DND-41 (cell line): ENCODE measurements around the gene PRELP.

ENCODE experiments used
- ATAC-seq: fragments of 200-7000 bp; cut with Tn5 transposase; 3 replicates; pipeline ENCODE4 v1.9.1; 2021; ENCODE audit warnings: low read depth; ENCODE audit not compliant: insufficient read depth
- DNase-seq: peaks from one replicate; pipeline ENCODE4 v3.0.0-alpha.2; 2020
- H2AFZ ChIP-seq: 2 replicates; pipeline ENCODE4 v1.6.0; 2012; ENCODE audit warnings: low read depth, low read length
- H3K27ac ChIP-seq: 2 replicates; pipeline ENCODE4 v1.5.1; 2012; ENCODE audit warnings: low read length, inconsistent platforms
- H3K27me3 ChIP-seq: fragments of 200-600 bp; sonication (generic); 2 replicates; pipeline ENCODE4 v1.6.0; 2012; ENCODE audit warnings: low read length, mild to moderate bottlenecking, inconsistent platforms; ENCODE audit not compliant: insufficient read depth, poor library complexity
- H3K36me3 ChIP-seq: 2 replicates; pipeline ENCODE4 v1.5.1; 2012; ENCODE audit warnings: low read length, inconsistent platforms; ENCODE audit not compliant: insufficient read depth
- H3K4me1 ChIP-seq: 2 replicates; pipeline ENCODE4 v1.5.1; 2012; ENCODE audit warnings: mild to moderate bottlenecking, low read length; ENCODE audit not compliant: insufficient read depth
- H3K4me2 ChIP-seq: 2 replicates; pipeline ENCODE4 v1.6.0; 2012; ENCODE audit warnings: mild to moderate bottlenecking, moderate library complexity, low read length, inconsistent platforms; ENCODE audit not compliant: insufficient read depth
- H3K4me3 ChIP-seq, 2 experiments: fragments of 200-600 bp in 1 of 2; shearing (Covaris generic) in 1 of 2; 2 replicates each; pipeline ENCODE4 v1.5.1; 2012 to 2016; ENCODE audit warnings: inconsistent platforms in 2 of 2, low read length in 2 of 2, mild to moderate bottlenecking in 2 of 2, low read depth in 1 of 2, moderate library complexity in 1 of 2
- H3K79me2 ChIP-seq: 2 replicates; pipeline ENCODE4 v1.6.0; 2012; ENCODE audit warnings: low read length, inconsistent platforms; ENCODE audit not compliant: insufficient read depth
- H3K9ac ChIP-seq: 2 replicates; pipeline ENCODE4 v1.6.0; 2012; ENCODE audit warnings: low read depth, mild to moderate bottlenecking, inconsistent platforms, low read length, moderate library complexity
- H3K9me3 ChIP-seq: 2 replicates; pipeline ENCODE4 v1.5.1; 2012; ENCODE audit warnings: low read length, moderate library complexity, mild to moderate bottlenecking, inconsistent platforms; ENCODE audit not compliant: insufficient read depth, severe bottlenecking
- H4K20me1 ChIP-seq: 2 replicates; pipeline ENCODE4 v1.6.0; 2012; ENCODE audit warnings: low read length; ENCODE audit not compliant: insufficient read depth
- EZH2 ChIP-seq: IDR thresholded peaks from 3 replicates; pipeline ENCODE4 v1.6.1; 2012; ENCODE audit warnings: borderline replicate concordance, low read depth, mild to moderate bottlenecking, moderate library complexity, low read length, inconsistent platforms; ENCODE audit not compliant: severe bottlenecking
- TF ChIP-seq, protein P1 (sequence below): IDR thresholded peaks from 2 replicates; pipeline ENCODE4 v1.5.1; 2012; ENCODE audit warnings: borderline replicate concordance, low read length, moderate library complexity, mild to moderate bottlenecking; ENCODE audit not compliant: poor library complexity, severe bottlenecking; ENCODE audit errors: extremely low read depth

Gene PRELP

DNA sequence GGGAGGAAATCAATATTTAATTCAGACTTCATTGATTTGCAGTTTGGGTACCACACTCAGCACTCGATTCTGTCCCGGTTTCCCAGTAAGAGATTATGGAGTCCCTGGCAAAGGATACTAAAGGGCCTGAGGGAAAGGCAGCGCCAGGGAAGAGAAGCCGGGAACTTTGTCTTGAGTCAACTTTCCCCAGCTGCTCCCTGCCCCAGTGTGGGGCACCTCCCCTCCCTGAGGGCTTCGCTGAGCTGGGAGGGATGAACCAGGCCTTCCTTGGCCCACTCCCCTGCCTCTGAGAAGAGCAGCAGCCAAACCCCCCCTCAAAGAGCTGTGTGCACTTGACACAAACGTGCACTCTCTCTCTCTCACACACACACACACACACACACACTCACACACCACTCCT lies 51.0 kb downstream of the PRELP start:
- Histone ChIP-seq H3K27me3 (no peaks in the 10 kb centered on the region), H3K4me3 (no peak overlapping the region), H3K27ac (no peak overlapping the region), H3K9me3 (no peaks in the 10 kb centered on the region), H3K4me1 (no peaks in the 10 kb centered on the region), H3K9ac (no peak overlapping the region), H4K20me1 (no peaks in the 10 kb centered on the region), H3K36me3 (no peaks in the 10 kb centered on the region), H2AFZ (no peak overlapping the region), H3K4me2 (no peak overlapping the region), H3K79me2 (no peaks in the 10 kb centered on the region)
- ATAC-seq (no peak), DNase-seq (no peak)
- TF ChIP-seq, protein P1, sequence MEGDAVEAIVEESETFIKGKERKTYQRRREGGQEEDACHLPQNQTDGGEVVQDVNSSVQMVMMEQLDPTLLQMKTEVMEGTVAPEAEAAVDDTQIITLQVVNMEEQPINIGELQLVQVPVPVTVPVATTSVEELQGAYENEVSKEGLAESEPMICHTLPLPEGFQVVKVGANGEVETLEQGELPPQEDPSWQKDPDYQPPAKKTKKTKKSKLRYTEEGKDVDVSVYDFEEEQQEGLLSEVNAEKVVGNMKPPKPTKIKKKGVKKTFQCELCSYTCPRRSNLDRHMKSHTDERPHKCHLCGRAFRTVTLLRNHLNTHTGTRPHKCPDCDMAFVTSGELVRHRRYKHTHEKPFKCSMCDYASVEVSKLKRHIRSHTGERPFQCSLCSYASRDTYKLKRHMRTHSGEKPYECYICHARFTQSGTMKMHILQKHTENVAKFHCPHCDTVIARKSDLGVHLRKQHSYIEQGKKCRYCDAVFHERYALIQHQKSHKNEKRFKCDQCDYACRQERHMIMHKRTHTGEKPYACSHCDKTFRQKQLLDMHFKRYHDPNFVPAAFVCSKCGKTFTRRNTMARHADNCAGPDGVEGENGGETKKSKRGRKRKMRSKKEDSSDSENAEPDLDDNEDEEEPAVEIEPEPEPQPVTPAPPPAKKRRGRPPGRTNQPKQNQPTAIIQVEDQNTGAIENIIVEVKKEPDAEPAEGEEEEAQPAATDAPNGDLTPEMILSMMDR = no peak
- TF ChIP-seq EZH2 = no peak

DNA sequence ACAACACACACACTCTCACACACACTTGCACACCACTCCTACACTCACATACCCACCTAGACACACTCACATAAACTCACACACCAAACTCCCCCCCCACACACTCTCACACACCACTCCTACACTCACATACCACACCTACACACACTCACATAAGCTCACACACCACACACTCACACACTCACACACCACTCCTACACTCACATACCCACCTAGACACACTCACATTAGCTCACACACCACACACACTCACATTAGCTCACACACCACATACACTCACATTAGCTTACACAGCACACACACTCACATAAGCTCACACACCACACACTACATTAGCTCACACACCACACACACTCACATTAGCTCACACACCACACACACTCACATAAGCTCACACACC lies 51.4 kb downstream of the PRELP start:
- no peak overlapping the region for H3K9ac ChIP-seq
- no peaks in the 10 kb centered on the region for H3K79me2 ChIP-seq
- no peaks in the 10 kb centered on the region for H3K4me1 ChIP-seq
- ATAC-seq (no peak), DNase-seq (no peak)
- no peak overlapping the region for H3K4me3 ChIP-seq
- no peaks in the 10 kb centered on the region for H3K9me3 ChIP-seq
- H3K36me3 ChIP-seq = no peaks in the 10 kb centered on the region
- TF ChIP-seq, protein P1 = no peak
- no peak for TF ChIP-seq EZH2
- no peak overlapping the region for H3K27ac ChIP-seq
- H2AFZ ChIP-seq = no peak overlapping the region
- H3K4me2 ChIP-seq = no peak overlapping the region
- no peaks in the 10 kb centered on the region for H3K27me3 ChIP-seq
- no peaks in the 10 kb centered on the region for H4K20me1 ChIP-seq

DNA sequence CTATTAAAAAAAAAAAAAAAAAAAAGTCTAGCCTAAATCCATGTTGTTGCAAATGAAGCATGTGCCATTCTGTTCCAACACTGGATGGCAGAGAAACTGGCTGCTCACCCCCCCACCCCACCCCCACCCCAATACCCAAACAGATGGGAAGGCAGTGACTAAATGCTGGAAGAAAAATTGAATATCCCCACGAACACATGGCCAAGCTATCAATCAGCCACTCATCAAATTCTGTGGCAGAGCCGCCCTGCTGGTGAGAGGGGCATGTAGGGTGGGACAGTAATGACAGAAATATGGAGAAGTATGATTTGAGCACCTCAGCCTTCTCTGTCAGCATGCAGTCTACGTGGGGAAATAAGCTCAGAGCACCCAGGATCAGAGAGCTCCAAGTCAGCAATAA lies 52.5 kb downstream of the PRELP start:
- H2AFZ ChIP-seq = no peak overlapping the region
- no peaks in the 10 kb centered on the region for H3K79me2 ChIP-seq
- H3K27ac ChIP-seq = no peak overlapping the region
- H3K4me2 ChIP-seq = no peak overlapping the region
- no peaks in the 10 kb centered on the region for H3K4me1 ChIP-seq
- ATAC-seq (no peak), DNase-seq (no peak)
- no peaks in the 10 kb centered on the region for H3K27me3 ChIP-seq
- no peak for TF ChIP-seq EZH2
- TF ChIP-seq, protein P1 = peak; percentile 29
- no peak overlapping the region for H3K4me3 ChIP-seq
- no peak overlapping the region for H3K9ac ChIP-seq
- no peaks in the 10 kb centered on the region for H3K9me3 ChIP-seq
- no peaks in the 10 kb centered on the region for H4K20me1 ChIP-seq
- no peaks in the 10 kb centered on the region for H3K36me3 ChIP-seq
